HG03159 (cell line): Measurements from ENCODE around the gene LIX1L.

Experiments used
- ATAC-seq: cut with Tn5 transposase; IDR thresholded peaks from one replicate; pipeline ENCODE4 v1.9.1; 2021; ENCODE audit warnings: mild to moderate bottlenecking, moderate library complexity; ENCODE audit not compliant: unreplicated experiment

LIX1L gene

GRCh38 chr1:145985502-145986439, 28.0 kb upstream of the LIX1L start:
- no peak for ATAC-seq

GRCh38 chr1:145985129-145985501, 27.3 kb upstream of the LIX1L start:
- no peak for ATAC-seq

- ATAC-seq = no peak
Observed at GRCh38 chr1:145983960-145984830, 26.4 kb upstream of the LIX1L start.

- no peak for ATAC-seq
Observed at GRCh38 chr1:145983206-145983675, 25.4 kb upstream of the LIX1L start.

- ATAC-seq = no peak
Observed at GRCh38 chr1:145982010-145982723, 24.4 kb upstream of the LIX1L start.

- no peak for ATAC-seq
Observed at GRCh38 chr1:145980457-145980994, 22.7 kb upstream of the LIX1L start.

GRCh38 chr1:145979746-145980456, 22.1 kb upstream of the LIX1L start:
- ATAC-seq = peak; percentile 33

- peak; percentile 74 for ATAC-seq
Observed at GRCh38 chr1:145978854-145979745, 21.3 kb upstream of the LIX1L start.

GRCh38 chr1:145978471-145978853, 20.6 kb upstream of the LIX1L start:
- no peak for ATAC-seq

- ATAC-seq = no peak
Observed at GRCh38 chr1:145977486-145978470, 20.0 kb upstream of the LIX1L start.

- ATAC-seq = no peak
Observed at GRCh38 chr1:145977016-145977415, 19.2 kb upstream of the LIX1L start.

GRCh38 chr1:145975216-145975615, 17.4 kb upstream of the LIX1L start:
- ATAC-seq = no peak

- no peak for ATAC-seq
Observed at GRCh38 chr1:145974721-145975120, 16.9 kb upstream of the LIX1L start.

GRCh38 chr1:145972580-145972979, 14.8 kb upstream of the LIX1L start:
- no peak for ATAC-seq

GRCh38 chr1:145967288-145967687, 9.5 kb upstream of the LIX1L start:
- no peak for ATAC-seq

- no peak for ATAC-seq
Observed at GRCh38 chr1:145965119-145965744, 7.4 kb upstream of the LIX1L start.

- peak; percentile 92 for ATAC-seq
Observed at GRCh38 chr1:145964328-145965118, 6.7 kb upstream of the LIX1L start, which contains the start of the genes ANKRD34A and POLR3GL. ANKRD34A (minus strand) TSS chr1:145964575; CDS start chr1:145961759, 2,816 bp downstream. POLR3GL (plus strand) TSS chr1:145964690; CDS start chr1:145974866, 10,176 bp downstream.
